Caco-2 (cell line): Measurements from ENCODE around the gene TEX14. TPM values are rescaled to one million over a fixed set of nuclear protein-coding genes. Genes with fewer than 3 reads are reported as not detected.
A peak's percentile ranks its signal among the peaks of the same experiment; 100 is the strongest.
"Not testable (repeated sequence)": the region's sequence is repeated elsewhere in the genome, so short reads cannot be mapped to it uniquely, and the experiment has no call there.

Experiments
- BruUV-seq: library from RNA; stranded (reverse); fragments of 400-500 nt; replicated peaks from 2 replicates; lab custom pipeline; 2021; lab: Mats Ljungman, UMichigan
- CTCF ChIA-PET: fragments of 300-600 bp; sonication (Branson Sonifier 250); formaldehyde crosslinking; loops from one replicate; lab custom pipeline; 2022; ENCODE audit warnings: antibody characterized with exemption; lab: Charles Lee
- POLR2A ChIA-PET: fragments of 300-600 bp; sonication (Branson Sonifier 250); formaldehyde crosslinking; loops from one replicate; lab custom pipeline; 2022; ENCODE audit warnings: antibody characterized with exemption; lab: Charles Lee
- DNase-seq, 2 experiments: peaks; one replicate each; pipeline versions ENCODE4 v3.0.0 to v3.0.0-alpha.2; 2020 to 2022
- H3K27me3 ChIP-seq: replicated peaks from 2 replicates; pipeline ENCODE4 v1.6.0; 2011; ENCODE audit warnings: low read length; ENCODE audit not compliant: control insufficient read depth, insufficient read depth
- H3K36me3 ChIP-seq: 2 replicates; pipeline ENCODE4 v1.5.1; 2011; ENCODE audit warnings: low read length; ENCODE audit not compliant: control insufficient read depth, insufficient read depth
- H3K4me1 ChIP-seq: fragments of 250-450 bp; sonication (Bioruptor Pico); 2 replicates; pipeline ENCODE4 v1.5.1; 2020; ENCODE audit warnings: mild to moderate bottlenecking
- H3K4me3 ChIP-seq: 2 replicates; pipeline ENCODE4 v1.5.1; 2011; ENCODE audit warnings: low read depth, mild to moderate bottlenecking, control low read depth, low read length
- H3K9me3 ChIP-seq: fragments of 250-450 bp; sonication (Bioruptor Pico); 2 replicates; pipeline ENCODE4 v1.5.1; 2020; ENCODE audit warnings: mild to moderate bottlenecking, moderate library complexity
- H3K27ac Mint-ChIP-seq: one replicate; pipeline ENCODE4 v1.8.0; 2022; ENCODE audit warnings: mixed read lengths; ENCODE audit not compliant: unreplicated experiment
- H3K27me3 Mint-ChIP-seq: one replicate; pipeline ENCODE4 v1.8.0; 2022; ENCODE audit warnings: mixed read lengths; ENCODE audit not compliant: insufficient read depth, unreplicated experiment
- H3K36me3 Mint-ChIP-seq: one replicate; pipeline ENCODE4 v1.8.0; 2022; ENCODE audit warnings: mild to moderate bottlenecking, mixed read lengths; ENCODE audit not compliant: insufficient read depth, unreplicated experiment
- H3K4me1 Mint-ChIP-seq: one replicate; pipeline ENCODE4 v1.8.0; 2022; ENCODE audit warnings: low read depth, mixed read lengths; ENCODE audit not compliant: unreplicated experiment
- H3K4me3 Mint-ChIP-seq: one replicate; pipeline ENCODE4 v1.8.0; 2022; ENCODE audit warnings: mild to moderate bottlenecking, moderate library complexity, mixed read lengths; ENCODE audit not compliant: unreplicated experiment
- H3K9me3 Mint-ChIP-seq: one replicate; pipeline ENCODE4 v1.8.0; 2022; ENCODE audit warnings: mixed read lengths; ENCODE audit not compliant: unreplicated experiment
- CTCF ChIP-seq, 2 experiments: fragments of 200-600 bp in 1 of 2; IDR thresholded peaks; 1 replicate in 1 of 2; 2 replicates in 1 of 2; pipeline versions ENCODE4 v1.5.1 to v1.8.0; 2011 to 2022; ENCODE audit warnings: antibody characterized with exemption in 1 of 2, control low read depth in 1 of 2, inconsistent platforms in 1 of 2, low read depth in 1 of 2, low read length in 1 of 2, mild to moderate bottlenecking in 1 of 2, moderate library complexity in 1 of 2; ENCODE audit not compliant: insufficient read depth in 1 of 2, severe bottlenecking in 1 of 2, unreplicated experiment in 1 of 2
- intact Hi-C: fragments of 100-400 bp; cut with micrococcal nuclease; formaldehyde crosslinking; loops from one replicate; pipeline ENCODE4 v1.10.0; 2022; ENCODE audit not compliant: unreplicated experiment
- total RNA-seq: library from RNA; stranded (reverse); gene quantifications from 2 replicates; pipeline ENCODE4 v1.2.3, GENCODE V29; 2022

The TEX14 gene
- total RNA-seq, 1 experiment from 2014 or later = 0.54 TPM

GRCh38 chr17:58660621-58661020 lies 31.2 kb downstream of the TEX14 start:
- peak overlapping the region; percentile 22 for H3K27ac Mint-ChIP-seq
- H3K4me1 ChIP-seq = no peaks in the 10 kb centered on the region

GRCh38 chr17:58659714-58660084 lies 32.1 kb downstream of the TEX14 start:
- BruUV-seq = TSS peak; percentile 99
- not testable (repeated sequence) for H3K27me3 Mint-ChIP-seq, H3K27me3 ChIP-seq, H3K9me3 ChIP-seq, H3K9me3 Mint-ChIP-seq, DNase-seq, H3K36me3 ChIP-seq, H3K4me1 ChIP-seq
- ChIA-PET POLR2A (interaction anchor here (0.6 to 3.1 kb wide), 3 partner anchors 19 to 32 kb away, joined by 3 to 34 read pairs (median 3); partner anchors contain the start of genes RAD51C and TEX14), CTCF (interaction anchor here (1.0 kb wide), 1 partner anchor 72 kb away, joined by 3 read pairs; no protein-coding TSS in a partner anchor)
- Mint-ChIP-seq H3K4me1 (peaks cover 11% of the 10 kb centered on the region), H3K27ac (peak overlapping the region; percentile 99), H3K4me3 (peak overlapping the region; percentile 70), H3K36me3 (peaks cover 14% of the 10 kb centered on the region)
- intact Hi-C loops = loop anchor here (1.0 kb wide), 4 partner anchors 20 to 141 kb away; partner anchors contain the start of genes RAD51C and TEX14
- peak overlapping the region; percentile 43 for H3K4me3 ChIP-seq

More at GRCh38 chr17:58660621-58661020, 31.2 kb downstream of the TEX14 start:
- peaks cover 9% of the 10 kb centered on the region for H3K9me3 Mint-ChIP-seq
- ChIA-PET POLR2A (interaction anchor here (1.3 kb wide), 1 partner anchor 29 kb away, joined by 3 read pairs; no protein-coding TSS in a partner anchor), CTCF (no interaction called here)
- peak overlapping the region; percentile 58 for H3K4me3 Mint-ChIP-seq
- no peaks in the 10 kb centered on the region for H3K9me3 ChIP-seq
- TF ChIP-seq CTCF (IDR thresholded peaks at IDR 0.05; ENCODE audit: insufficient read depth in 1 of 2, low read depth in 1 of 2, low read length in 1 of 2, severe bottlenecking in 1 of 2, unreplicated experiment in 1 of 2) = no peak
- no peaks in the 10 kb centered on the region for H3K27me3 ChIP-seq
- DNase-seq = no peak
- H3K27me3 Mint-ChIP-seq = peaks cover 3% of the 10 kb centered on the region
- H3K4me1 Mint-ChIP-seq = peaks cover 11% of the 10 kb centered on the region
- peaks cover 14% of the 10 kb centered on the region for H3K36me3 Mint-ChIP-seq
- intact Hi-C loops = no loop called here
- no peaks in the 10 kb centered on the region for H3K36me3 ChIP-seq
- no TSS peak for BruUV-seq
- H3K4me3 ChIP-seq = no peak overlapping the region

DNA sequence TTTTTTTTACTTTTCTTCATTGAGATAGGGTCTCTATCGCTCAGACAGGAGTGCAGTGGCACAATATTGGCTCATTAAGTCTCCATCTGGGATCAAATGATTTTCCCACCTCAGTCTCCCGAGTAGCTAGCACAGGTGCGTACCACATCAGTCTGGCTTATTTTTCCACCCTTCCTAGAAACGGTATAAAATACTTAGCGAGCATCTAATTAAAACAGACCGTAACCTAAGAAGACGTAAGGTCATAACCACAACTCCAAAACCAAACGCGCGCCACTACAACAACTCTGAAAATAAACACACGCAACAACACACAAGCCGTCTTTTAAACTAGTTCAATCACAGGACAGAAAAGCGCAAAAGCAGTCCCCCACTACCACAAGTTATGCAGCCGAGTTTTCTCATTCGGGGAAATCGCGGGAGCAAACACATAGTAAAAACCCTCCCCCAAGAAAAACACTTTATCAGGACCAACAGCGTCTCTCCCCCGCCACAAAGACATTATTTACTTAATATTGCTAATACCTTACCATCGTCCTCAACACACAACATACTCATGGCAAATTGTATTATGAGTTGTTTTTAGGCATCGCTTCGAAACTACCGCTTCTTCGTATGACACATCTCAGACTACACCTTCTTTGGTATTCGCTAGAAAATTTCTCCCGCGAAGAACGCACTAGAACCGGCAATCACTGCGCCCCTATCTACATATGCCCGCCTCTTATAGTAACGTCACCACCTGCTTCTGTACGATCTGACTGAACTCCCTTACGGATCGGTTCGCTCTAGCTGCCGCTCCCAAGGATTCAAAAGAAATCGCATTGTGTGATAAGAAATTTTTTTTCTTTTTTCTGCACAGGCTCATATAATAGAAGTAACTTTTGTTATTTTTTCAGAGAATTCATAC lies 32.8 kb downstream of the TEX14 start:
- TSS peak; percentile 99 for BruUV-seq
- Histone ChIP-seq H3K36me3 (no peaks in the 10 kb centered on the region), H3K27me3 (no peaks in the 10 kb centered on the region), H3K4me1 (no peaks in the 10 kb centered on the region), H3K4me3 (peak overlapping the region; percentile 43), H3K9me3 (no peaks in the 10 kb centered on the region)
- Mint-ChIP-seq H3K27ac (peak overlapping the region; percentile 99), H3K9me3 (peaks cover 9% of the 10 kb centered on the region), H3K27me3 (peaks cover 3% of the 10 kb centered on the region), H3K36me3 (peaks cover 14% of the 10 kb centered on the region), H3K4me1 (peaks cover 11% of the 10 kb centered on the region), H3K4me3 (peak overlapping the region; percentile 70)
- peak; percentile 90 to 96 for DNase-seq
- TF ChIP-seq CTCF (IDR thresholded peaks at IDR 0.05; ENCODE audit: insufficient read depth in 1 of 2, low read depth in 1 of 2, low read length in 1 of 2, severe bottlenecking in 1 of 2, unreplicated experiment in 1 of 2) = no peak
- intact Hi-C loops = loop anchor here (1.0 kb wide), 5 partner anchors 20 to 141 kb away; partner anchors contain the start of genes RAD51C and TEX14
- ChIA-PET POLR2A (interaction anchor here (0.6 to 3.1 kb wide), 3 partner anchors 20 to 33 kb away, joined by 3 to 34 read pairs (median 3); partner anchors contain the start of genes RAD51C and TEX14), CTCF (interaction anchor here (0.5 to 1.0 kb wide), 2 partner anchors 35 to 71 kb away, joined by 3 to 6 read pairs; no protein-coding TSS in a partner anchor)

DNA sequence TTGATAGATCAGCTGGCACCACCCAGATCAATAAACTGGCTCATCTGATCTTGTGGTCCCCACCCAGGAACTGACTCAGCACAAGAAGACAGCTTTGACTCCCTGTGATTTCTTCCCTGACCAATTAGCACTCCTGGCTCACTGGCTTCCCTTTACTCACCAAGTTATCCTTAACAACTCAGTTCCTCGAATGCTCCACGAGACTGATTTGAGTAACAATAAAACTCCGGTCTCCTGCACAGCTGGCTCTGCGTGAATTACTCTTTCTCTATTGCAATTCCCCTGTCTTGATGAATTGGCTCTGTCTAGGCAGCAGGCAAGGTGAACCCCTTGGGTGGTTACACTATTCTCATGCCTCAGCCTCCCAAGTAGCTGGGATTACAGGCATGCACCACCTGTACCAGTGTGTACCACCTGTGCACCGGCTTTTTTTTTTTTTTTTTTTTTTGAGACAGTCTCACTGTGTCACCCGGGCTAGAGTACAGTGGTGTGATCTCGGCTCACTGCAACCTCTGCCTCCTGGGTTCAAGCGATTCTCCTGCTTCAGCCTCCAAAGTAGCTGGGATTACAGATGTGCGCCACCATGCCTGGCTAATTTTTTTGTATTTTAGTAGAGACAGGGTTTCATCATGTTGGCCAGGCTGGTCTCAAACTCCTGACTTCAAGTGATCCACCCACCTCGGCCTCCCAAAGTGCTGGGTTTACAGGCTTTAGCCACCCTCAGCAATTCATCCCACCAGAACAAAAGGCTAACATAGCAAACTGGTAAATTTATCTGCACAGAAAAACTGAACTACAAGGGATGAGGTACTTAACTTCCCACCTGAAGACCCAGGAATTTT lies 33.7 kb downstream of the TEX14 start:
- H3K27me3 Mint-ChIP-seq, DNase-seq, BruUV-seq, H3K9me3 ChIP-seq, H3K36me3 ChIP-seq, H3K4me1 ChIP-seq, H3K9me3 Mint-ChIP-seq, H3K27me3 ChIP-seq: not testable (repeated sequence)
- Mint-ChIP-seq H3K4me3 (peak overlapping the region; percentile 70), H3K36me3 (peaks cover 14% of the 10 kb centered on the region), H3K27ac (peak overlapping the region; percentile 99), H3K4me1 (peaks cover 11% of the 10 kb centered on the region)
- ChIA-PET CTCF (interaction anchor here (0.5 kb wide), 1 partner anchor 34 kb away, joined by 6 read pairs; no protein-coding TSS in a partner anchor), POLR2A (interaction anchor here (0.6 to 3.1 kb wide), 3 partner anchors 9 to 27 kb away, joined by 3 to 34 read pairs (median 4); no protein-coding TSS in a partner anchor)
- intact Hi-C loops = loop anchor here (1.0 kb wide), 1 partner anchor 19 kb away; no protein-coding TSS in a partner anchor
- peak overlapping the region; percentile 43 for H3K4me3 ChIP-seq
